Heart right ventricle (tissue), 16 donors: ENCODE results near the gene NFE2. TPM values are rescaled to one million over a fixed set of nuclear protein-coding genes. Genes with fewer than 3 reads are reported as not detected.

Experiments used
- ATAC-seq, 8 donors: fragments of 200-7000 bp; cut with Tn5 transposase; one replicate each; pipeline ENCODE4 v1.9.1; 2020; ENCODE audit warnings: mild to moderate bottlenecking in 8 of 8, moderate library complexity in 8 of 8, moderate number of reproducible peaks in 1 of 8
- DNase-seq, 2 donors: peaks; one replicate each; pipeline ENCODE4 v3.0.0-alpha.2; 2020
- H3K27ac ChIP-seq, 10 donors: fragments of 200-600 bp; sonication (generic) in 2 of 10; one replicate each; pipeline versions ENCODE4 v1.5.0 to v1.8.0; 2020 to 2022; ENCODE audit warnings: mild to moderate bottlenecking in 3 of 10
- H3K27me3 ChIP-seq, 7 donors: fragments of 200-600 bp; one replicate each; pipeline ENCODE4 v1.8.0; 2021 to 2022; ENCODE audit warnings: mild to moderate bottlenecking in 2 of 7
- H3K36me3 ChIP-seq, 9 donors: fragments of 200-600 bp; sonication (generic) in 1 of 9; one replicate each; pipeline versions ENCODE4 v1.5.0 to v1.8.0; 2020 to 2022; ENCODE audit warnings: mild to moderate bottlenecking in 2 of 9
- H3K4me1 ChIP-seq, 9 donors: fragments of 200-600 bp; sonication (generic) in 1 of 9; one replicate each; pipeline versions ENCODE4 v1.5.0 to v1.8.0; 2020 to 2022; ENCODE audit warnings: mild to moderate bottlenecking in 4 of 9
- H3K4me3 ChIP-seq, 10 donors: fragments of 200-600 bp; sonication (generic) in 2 of 10; one replicate each; pipeline versions ENCODE4 v1.5.0 to v1.8.0; 2020 to 2022; ENCODE audit warnings: mild to moderate bottlenecking in 7 of 10, moderate library complexity in 2 of 10
- H3K9me3 ChIP-seq, 11 donors: fragments of 200-600 bp in 10 of 11; sonication (generic) in 2 of 11; one replicate each; pipeline versions ENCODE4 v1.5.0 to v1.8.0; 2013 to 2022; ENCODE audit warnings: mild to moderate bottlenecking in 2 of 11, control low read depth in 1 of 11, moderate library complexity in 1 of 11
- CTCF ChIP-seq, 9 donors: fragments of 200-600 bp; sonication (generic) in 2 of 9; IDR thresholded peaks; one replicate each; pipeline versions ENCODE4 v1.5.0 to v1.8.0; 2021 to 2022; ENCODE audit warnings: antibody characterized with exemption in 9 of 9, mild to moderate bottlenecking in 5 of 9, moderate library complexity in 1 of 9
- WGBS, 2 donors: extraction: QIAGEN DNeasy Blood & Tissue Kit; methylation state at CpG; one replicate each; pipeline ENCODE4 v1.1.7; 2013; ENCODE audit warnings: inconsistent platforms in 1 of 2; 5-methylcytosine and 5-hydroxymethylcytosine counted together
- intact Hi-C, 10 donors: fragments of 100-400 bp; cut with DNase I; formaldehyde crosslinking; loops; one replicate each; pipeline versions ENCODE4 v1.11.1 to v1.14.2; 2022
- polyA plus RNA-seq, 2 donors: library from polyadenylated mRNA; stranded (reverse); fragments of 200-250 nt; gene quantifications; one replicate each; pipeline ENCODE4 v1.2.3, GENCODE V29; 2013
- total RNA-seq, 10 donors: library from RNA; stranded (reverse); fragmentation: NEBNext Ultra II Directional in 3 of 10; extraction: Animal tissue kit (Norgen Biotek cat#: 25700) in 3 of 10; gene quantifications; one replicate each; pipeline versions ENCODE4 v1.2.1 to v1.2.4, GENCODE V29; 2021 to 2023
- donor health status: Arrhythmogenic right ventricular cardiomyopathy.
- donor health status: ischemic (EF 13 %, LVEDD 7.1; RV severe dilation, severe dysfunction).
- donor health status: healthy with polysubstance abuse.
- donor health status: DM: no; HTN: yes; CAD: no.
- donor health status: DM: no; HTN: no; CAD: no.
- donor health status: ischemic (EF 25% LVEDD 6.9; RV normal size, moderate dysfunction).
- donor health status: ischemic (EF 25% LVEDD 5.7; RV mildly dilated, moderate dysfunction).
- donor health status: healthy.
- donor health status: DM: yes; HTN: yes; CAD: no.
- donor health status: Ischemic cardiomyopathy.
- donor health status: ischemic (EF 35%, LVEDD 5.7; RV mildly dilated, moderate dysfunction).
- donor health status: nonischemic (EF 11% LVEDD 7.7; RV severe dilation, severe dysfunction).
- donor health status: DM: yes; HTN: yes; CAD: no.
- donor health status: PGD.
- donor health status: ischemic (EF 29% LVEDD 5.4; RV normal size, mild dysfunction).
- donor health status: nonischemic (EF 23%, LVEDD 6.1; RV moderate dilation, normal function).

Gene NFE2
- total and polyA plus RNA-seq, 12 donors: 0.17 to 1.4 (median 0.50) TPM; not detected in 2

- peaks cover 0 to 40% (median 25%) of the 10 kb centered on the region in 9 donors for H3K4me1 ChIP-seq
- H3K27me3 ChIP-seq: no peaks in the 10 kb centered on the region
- no peak for TF ChIP-seq CTCF (IDR thresholded peaks at IDR 0.05)
- H3K36me3 ChIP-seq: peaks cover 0 to 26% (median 0%) of the 10 kb centered on the region in 9 donors
- DNase-seq (no peak), ATAC-seq (peak in 1 of 8 donors; percentile 21)
- no peak overlapping the region for H3K4me3 ChIP-seq
- intact Hi-C loops: no loop called here
- no peaks in the 10 kb centered on the region for H3K9me3 ChIP-seq
- H3K27ac ChIP-seq: peak overlapping the region in 2 of 10 donors; percentile 5 to 13
- 75 to 82% methylated on average over 2 of the region's 2 CpGs for WGBS, 2 donors
Observed at GRCh38 chr12:54273981-54274380, 26.8 kb downstream of the NFE2 start.

GRCh38 chr12:54272214-54272613, 28.6 kb downstream of the NFE2 start:
- WGBS, 2 donors: 48 to 60% methylated on average over 1 of the region's 1 CpG
- Histone ChIP-seq H3K27ac (no peak overlapping the region), H3K4me3 (no peak overlapping the region), H3K4me1 (peaks cover 0 to 23% (median 9%) of the 10 kb centered on the region in 9 donors), H3K9me3 (no peaks in the 10 kb centered on the region), H3K36me3 (peaks cover 0 to 29% (median 0%) of the 10 kb centered on the region in 9 donors), H3K27me3 (no peaks in the 10 kb centered on the region)
- no peak for DNase-seq
- intact Hi-C loops: no loop called here
- no peak for ATAC-seq
- TF ChIP-seq CTCF (IDR thresholded peaks at IDR 0.05): no peak

DNA sequence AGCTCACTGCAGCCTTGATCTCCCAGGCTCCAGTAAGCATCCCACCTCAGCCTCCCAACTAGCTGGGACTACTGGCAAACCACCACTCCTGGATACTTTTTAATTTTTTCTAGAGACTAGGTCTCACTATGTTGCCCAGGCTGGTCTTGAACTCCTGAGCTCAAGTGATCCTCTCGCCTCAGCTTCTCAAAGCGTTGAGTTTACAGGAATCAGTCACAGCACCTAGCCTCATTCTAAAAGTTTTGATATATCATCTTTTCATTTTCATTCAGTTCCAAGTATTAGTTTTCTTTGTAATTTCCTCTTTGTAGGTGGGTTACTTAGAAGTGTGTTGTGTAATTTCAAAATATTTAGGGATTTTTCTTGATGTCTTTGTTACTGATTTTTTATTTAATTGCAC, 30.5 kb downstream of the NFE2 start:
- no peak overlapping the region for H3K4me3 ChIP-seq
- H3K27me3 ChIP-seq: no peaks in the 10 kb centered on the region
- DNase-seq (no peak), ATAC-seq (no peak)
- no peak for TF ChIP-seq CTCF (IDR thresholded peaks at IDR 0.05)
- H3K9me3 ChIP-seq: no peaks in the 10 kb centered on the region
- no peak overlapping the region for H3K27ac ChIP-seq
- peaks cover 0 to 19% (median 6%) of the 10 kb centered on the region in 9 donors for H3K4me1 ChIP-seq
- intact Hi-C loops: no loop called here
- peaks cover 0 to 29% (median 0%) of the 10 kb centered on the region in 9 donors for H3K36me3 ChIP-seq
- WGBS, 2 donors: 94% methylated on average over 2 of the region's 2 CpGs

DNA sequence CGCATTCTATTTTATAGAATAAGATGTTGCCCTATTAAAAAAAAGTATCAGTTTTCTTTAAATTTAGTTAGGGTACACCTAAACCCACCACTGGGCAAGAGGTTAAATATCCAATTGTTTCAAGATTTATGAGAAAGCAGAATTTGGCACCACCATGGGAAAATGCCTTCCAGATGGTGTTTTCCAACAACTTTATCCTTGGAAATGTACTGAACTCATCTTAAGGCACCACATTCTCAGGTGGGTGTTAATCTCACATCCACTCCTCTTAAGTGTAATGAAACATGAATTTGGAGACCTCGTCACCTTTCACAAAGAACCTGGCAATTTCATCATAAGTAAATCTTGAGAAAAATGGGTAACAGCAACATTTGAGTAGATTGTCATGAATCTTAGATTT, 34.0 kb downstream of the NFE2 start:
- intact Hi-C loops: no loop called here
- no peak for DNase-seq
- Histone ChIP-seq H3K27ac (no peak overlapping the region), H3K36me3 (peaks cover 0 to 5% (median 0%) of the 10 kb centered on the region in 9 donors), H3K4me3 (no peak overlapping the region), H3K4me1 (peaks cover 0 to 22% (median 10%) of the 10 kb centered on the region in 9 donors), H3K9me3 (no peaks in the 10 kb centered on the region), H3K27me3 (no peaks in the 10 kb centered on the region)
- ATAC-seq: no peak
- TF ChIP-seq CTCF (IDR thresholded peaks at IDR 0.05): no peak
- 96 to 100% methylated on average over 2 of the region's 2 CpGs for WGBS, 2 donors
